ENCODE results near the gene ATP8B3. TPM values are rescaled to one million over a fixed set of nuclear protein-coding genes. Genes with fewer than 3 reads are reported as not detected.

Gene ATP8B3
- total RNA-seq, 4 donors from 2014 or later: 0.27 to 0.75 TPM; not detected in 2

DNA sequence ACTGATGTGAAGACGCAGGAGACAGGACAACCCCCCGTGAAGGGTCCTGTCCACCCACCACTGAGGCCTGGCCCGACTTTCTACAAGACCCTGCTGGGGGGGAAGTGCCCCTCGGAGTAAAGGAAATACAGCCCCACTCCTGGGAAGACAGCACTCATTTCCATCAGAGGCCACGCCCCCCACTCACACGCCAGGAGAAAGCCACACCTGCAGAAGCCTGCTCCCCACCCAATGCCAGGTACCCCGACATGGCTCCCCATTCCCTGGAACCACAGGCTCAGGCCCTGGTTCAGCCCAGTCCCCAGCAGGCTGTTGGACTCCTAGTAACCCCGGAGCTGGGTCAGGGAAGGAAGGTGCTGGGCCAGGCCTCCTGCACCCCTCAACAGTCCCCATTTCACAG, 10.9 kb upstream of the ATP8B3 start:
- no peak overlapping the region for H3K27ac ChIP-seq
- TF ChIP-seq POLR2AphosphoS5 (IDR thresholded peaks at IDR 0.05): no peak
- TF ChIP-seq, protein P1, sequence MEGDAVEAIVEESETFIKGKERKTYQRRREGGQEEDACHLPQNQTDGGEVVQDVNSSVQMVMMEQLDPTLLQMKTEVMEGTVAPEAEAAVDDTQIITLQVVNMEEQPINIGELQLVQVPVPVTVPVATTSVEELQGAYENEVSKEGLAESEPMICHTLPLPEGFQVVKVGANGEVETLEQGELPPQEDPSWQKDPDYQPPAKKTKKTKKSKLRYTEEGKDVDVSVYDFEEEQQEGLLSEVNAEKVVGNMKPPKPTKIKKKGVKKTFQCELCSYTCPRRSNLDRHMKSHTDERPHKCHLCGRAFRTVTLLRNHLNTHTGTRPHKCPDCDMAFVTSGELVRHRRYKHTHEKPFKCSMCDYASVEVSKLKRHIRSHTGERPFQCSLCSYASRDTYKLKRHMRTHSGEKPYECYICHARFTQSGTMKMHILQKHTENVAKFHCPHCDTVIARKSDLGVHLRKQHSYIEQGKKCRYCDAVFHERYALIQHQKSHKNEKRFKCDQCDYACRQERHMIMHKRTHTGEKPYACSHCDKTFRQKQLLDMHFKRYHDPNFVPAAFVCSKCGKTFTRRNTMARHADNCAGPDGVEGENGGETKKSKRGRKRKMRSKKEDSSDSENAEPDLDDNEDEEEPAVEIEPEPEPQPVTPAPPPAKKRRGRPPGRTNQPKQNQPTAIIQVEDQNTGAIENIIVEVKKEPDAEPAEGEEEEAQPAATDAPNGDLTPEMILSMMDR (IDR thresholded peaks at IDR 0.05): no peak
- 88% methylated on average over 8 of the region's 8 CpGs; no CpG with 5 or more reads in 1 of the 2 donors for WGBS, 2 donors (ENCODE audit: low coverage in 1 of 2)
- intact Hi-C loops (cut with DNase I; ENCODE audit: low total_unique reads) (loop anchor here (5.0 kb wide), 1 partner anchor 36 kb away; no protein-coding TSS in a partner anchor), in situ Hi-C loops (cut with MboI; ENCODE audit: low pct_ligation_motif_present in 1 of 4, low pct_unique_long_range_greater_than_20kb in 1 of 4, low sequenced_read_pairs in 3 of 4) (loop anchor here in 1 of 4 donors (25.0 kb wide), 1 partner anchor 286 kb away; no protein-coding TSS in a partner anchor)
- no peak for DNase-seq
- no peaks in the 10 kb centered on the region for H3K9me3 ChIP-seq
- H3K4me1 ChIP-seq: peaks cover 0 to 14% (median 6%) of the 10 kb centered on the region in 4 donors
- peaks cover 0 to 43% (median 22%) of the 10 kb centered on the region in 4 donors for H3K36me3 ChIP-seq
- H3K27me3 ChIP-seq: no peaks in the 10 kb centered on the region
- H3K4me3 ChIP-seq: no peak overlapping the region

DNA sequence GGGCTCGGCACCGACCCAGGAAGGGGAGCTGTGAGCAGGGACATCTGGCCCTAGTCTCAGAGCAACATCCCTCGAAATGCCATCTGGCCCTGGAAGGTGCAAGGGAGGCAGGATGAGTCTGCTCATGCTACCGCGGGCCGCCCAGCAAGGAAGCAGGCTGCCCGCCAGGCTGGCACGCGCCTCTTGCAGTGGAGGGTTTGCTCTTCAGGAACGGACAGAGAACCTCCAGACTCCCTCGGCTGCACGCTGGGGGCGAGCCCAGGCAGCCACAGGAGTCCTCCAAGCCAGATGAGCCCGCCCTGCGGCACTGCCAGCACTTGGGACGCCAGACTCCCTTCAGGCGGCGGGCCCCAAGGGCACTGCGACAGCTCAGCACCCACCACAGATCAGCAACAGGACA, 10.1 kb upstream of the ATP8B3 start:
- no peak for TF ChIP-seq POLR2A (IDR thresholded peaks at IDR 0.05)
- no peak for TF ChIP-seq POLR2AphosphoS5 (IDR thresholded peaks at IDR 0.05)
- no peak for TF ChIP-seq EP300 (IDR thresholded peaks at IDR 0.05; ENCODE audit: low read depth)
- TF ChIP-seq, protein P1 (IDR thresholded peaks at IDR 0.05): no peak
- no peak overlapping the region for H3K4me3 ChIP-seq
- no peaks in the 10 kb centered on the region for H3K27me3 ChIP-seq
- peaks cover 0 to 14% (median 6%) of the 10 kb centered on the region in 4 donors for H3K4me1 ChIP-seq
- DNase-seq: no peak
- intact Hi-C loops (cut with DNase I; ENCODE audit: low total_unique reads) (loop anchor here (5.0 kb wide), 1 partner anchor 35 kb away; no protein-coding TSS in a partner anchor), in situ Hi-C loops (cut with MboI; ENCODE audit: low pct_ligation_motif_present in 1 of 4, low pct_unique_long_range_greater_than_20kb in 1 of 4, low sequenced_read_pairs in 3 of 4) (loop anchor here in 1 of 4 donors (25.0 kb wide), 1 partner anchor 285 kb away; no protein-coding TSS in a partner anchor)
- 92% methylated on average over 17 of the region's 19 CpGs; no CpG with 5 or more reads in 1 of the 2 donors for WGBS, 2 donors (ENCODE audit: low coverage in 1 of 2)
- H3K27ac ChIP-seq: no peak overlapping the region
- peaks cover 0 to 43% (median 25%) of the 10 kb centered on the region in 4 donors for H3K36me3 ChIP-seq
- H3K9me3 ChIP-seq: no peaks in the 10 kb centered on the region

DNA sequence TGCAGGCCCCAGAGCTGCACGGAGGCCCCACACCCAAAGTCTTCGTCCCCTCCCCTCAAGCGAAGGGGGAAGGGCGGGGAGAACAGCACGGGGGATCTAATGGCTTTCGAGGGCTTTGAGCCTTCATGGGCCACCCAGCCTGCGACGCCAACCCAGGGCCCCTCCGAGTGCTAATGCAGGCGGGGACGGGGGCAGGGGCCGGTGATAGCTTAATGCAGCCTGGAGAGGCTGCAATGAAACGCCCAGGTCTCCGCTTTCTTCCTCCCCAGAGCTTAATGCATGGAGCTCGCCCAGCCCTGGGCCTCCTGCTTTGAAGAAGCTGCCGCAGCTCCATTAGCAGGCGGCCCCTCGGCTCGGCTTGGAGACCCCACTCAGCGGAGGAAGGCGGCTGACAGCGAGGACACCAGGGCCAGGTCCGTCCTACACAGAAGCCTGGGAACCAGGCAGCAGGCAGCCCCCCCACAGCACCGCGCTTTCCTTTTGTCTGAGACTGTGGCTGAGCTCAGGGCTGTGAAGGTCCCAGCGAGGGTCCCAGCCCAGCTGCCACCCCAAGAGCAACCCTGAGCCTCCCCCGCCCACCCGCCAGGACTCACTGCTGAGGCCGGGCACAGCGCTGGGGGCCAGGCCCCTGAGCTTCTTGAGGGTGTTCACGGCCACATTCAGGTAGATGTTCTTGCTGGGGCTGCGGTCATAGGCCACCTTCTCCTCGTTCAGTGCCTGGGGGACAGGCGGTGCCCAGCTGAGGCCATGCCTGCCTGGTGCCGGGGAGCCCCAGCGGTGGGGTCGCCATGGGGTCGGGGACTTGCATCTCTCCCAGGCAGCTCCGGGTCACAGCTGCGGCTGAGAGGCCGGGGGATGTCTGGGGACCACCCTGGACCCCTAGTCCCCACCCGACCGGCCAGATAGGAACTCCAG, 7.5 kb upstream of the ATP8B3 start:
- 88% methylated on average over 40 of the region's 43 CpGs; no CpG with 5 or more reads in 1 of the 2 donors for WGBS, 2 donors (ENCODE audit: low coverage in 1 of 2)
- intact Hi-C loops (cut with DNase I; ENCODE audit: low total_unique reads): loop anchor here (5.0 kb wide), 1 partner anchor 32 kb away; no protein-coding TSS in a partner anchor
- Histone ChIP-seq H3K4me3 (no peak overlapping the region), H3K36me3 (peaks cover 0 to 56% (median 27%) of the 10 kb centered on the region in 4 donors), H3K9me3 (no peaks in the 10 kb centered on the region), H3K27ac (no peak overlapping the region), H3K27me3 (no peaks in the 10 kb centered on the region), H3K4me1 (no peaks in the 10 kb centered on the region)
- no peak for DNase-seq
- in situ Hi-C loops (cut with MboI; ENCODE audit: low pct_ligation_motif_present in 1 of 4, low pct_unique_long_range_greater_than_20kb in 1 of 4, low sequenced_read_pairs in 3 of 4): loop anchor here in 1 of 4 donors (25.0 kb wide), 1 partner anchor 282 kb away; no protein-coding TSS in a partner anchor
- TF ChIP-seq POLR2A (IDR thresholded peaks at IDR 0.05): no peak
- no peak for TF ChIP-seq EP300 (IDR thresholded peaks at IDR 0.05; ENCODE audit: low read depth)
- no peak for TF ChIP-seq POLR2AphosphoS5 (IDR thresholded peaks at IDR 0.05)
- TF ChIP-seq, protein P1 (IDR thresholded peaks at IDR 0.05): no peak

DNA sequence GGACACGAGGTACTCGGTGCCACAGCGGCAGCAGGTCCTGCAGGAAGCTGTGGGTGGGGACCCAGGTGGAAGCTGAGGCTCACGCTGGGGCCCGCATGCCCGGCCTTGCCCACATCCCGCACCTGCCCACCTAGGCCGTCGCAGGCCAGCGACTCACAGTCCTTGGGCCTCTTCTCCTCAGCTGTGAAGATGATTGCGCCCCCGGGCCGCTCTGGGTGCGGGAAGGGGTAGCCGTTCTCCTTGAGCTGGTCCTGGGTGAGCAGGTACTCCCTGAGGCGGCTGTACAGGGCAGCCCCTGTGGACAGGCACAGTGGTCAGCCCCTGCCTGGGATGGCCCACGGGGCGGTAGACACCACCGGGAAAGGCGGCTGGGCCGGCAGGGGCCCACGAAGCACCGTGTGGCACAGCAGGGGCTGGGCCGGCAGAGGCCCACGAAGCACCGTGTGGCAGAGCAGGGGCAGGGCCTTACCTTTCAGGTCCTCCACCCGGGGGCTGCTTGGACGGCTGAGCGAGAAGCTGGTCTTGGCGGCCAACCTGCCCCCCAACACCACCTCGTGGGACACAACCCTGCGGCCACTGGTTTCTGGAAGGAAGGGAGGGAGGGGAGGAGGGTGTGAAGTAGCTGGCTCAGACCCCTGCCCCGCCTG, 6.6 kb upstream of the ATP8B3 start:
- TF ChIP-seq POLR2AphosphoS5 (IDR thresholded peaks at IDR 0.05) (no peak), EP300 (IDR thresholded peaks at IDR 0.05; ENCODE audit: low read depth) (no peak), POLR2A (IDR thresholded peaks at IDR 0.05) (no peak)
- TF ChIP-seq, protein P1 (IDR thresholded peaks at IDR 0.05): no peak
- peaks cover 0 to 56% (median 27%) of the 10 kb centered on the region in 4 donors for H3K36me3 ChIP-seq
- no peak overlapping the region for H3K4me3 ChIP-seq
- no peaks in the 10 kb centered on the region for H3K9me3 ChIP-seq
- no peak for DNase-seq
- 88% methylated on average over 31 of the region's 33 CpGs; no CpG with 5 or more reads in 1 of the 2 donors for WGBS, 2 donors (ENCODE audit: low coverage in 1 of 2)
- intact Hi-C loops (cut with DNase I; ENCODE audit: low total_unique reads) (no loop called here), in situ Hi-C loops (cut with MboI; ENCODE audit: low pct_ligation_motif_present in 1 of 4, low pct_unique_long_range_greater_than_20kb in 1 of 4, low sequenced_read_pairs in 3 of 4) (loop anchor here in 1 of 4 donors (25.0 kb wide), 1 partner anchor 281 kb away; no protein-coding TSS in a partner anchor)
- H3K27me3 ChIP-seq: no peaks in the 10 kb centered on the region
- H3K4me1 ChIP-seq: peaks cover 0 to 2% (median 0%) of the 10 kb centered on the region in 4 donors
- H3K27ac ChIP-seq: no peak overlapping the region
